GM23338 (cell line): ENCODE measurements around the gene IRF3. TPM values are rescaled to one million over a fixed set of nuclear protein-coding genes. Genes with fewer than 3 reads are reported as not detected.

Source experiments
- EZH2phosphoT487 ChIP-seq: fragments of 200-600 bp; sonication (generic); IDR thresholded peaks from one replicate; pipeline ENCODE4 v1.8.1; 2018; ENCODE audit warnings: antibody characterized with exemption; ENCODE audit not compliant: unreplicated experiment
- JUNB ChIP-seq: IDR thresholded peaks from one replicate; pipeline ENCODE4 v1.6.1; 2016; ENCODE audit warnings: antibody characterized with exemption; ENCODE audit not compliant: unreplicated experiment
- ZNF114 ChIP-seq: fragments of 250-450 bp; sonication (Bioruptor Pico); IDR thresholded peaks from 2 replicates; pipeline ENCODE4 v1.5.0; 2020; ENCODE audit warnings: mild to moderate bottlenecking, moderate library complexity
- ZNF331 ChIP-seq: fragments of 250-450 bp; sonication (Bioruptor Pico); IDR thresholded peaks from 2 replicates; pipeline ENCODE4 v1.5.0; 2020; ENCODE audit warnings: low read depth, mild to moderate bottlenecking, moderate library complexity
- polyA plus RNA-seq: library from polyadenylated mRNA; unstranded; fragments of >200 nt; fragmentation: Nextera tagmentation; extraction: Ambion mirVana; gene quantifications from 2 replicates; pipeline ENCODE4 v1.2.1, GENCODE V29; 2016
- total RNA-seq: library from RNA; depleted of rRNA; stranded (reverse); fragments of >200 nt; shearing (Covaris generic); gene quantifications from 2 replicates; pipeline ENCODE4 v1.2.3, GENCODE V29; 2014
- TF ChIP-seq, protein P1 (sequence below): fragments of 250-450 bp; sonication (Bioruptor Pico); IDR thresholded peaks from 2 replicates; pipeline ENCODE4 v1.5.0; 2020; ENCODE audit warnings: mild to moderate bottlenecking, moderate library complexity
- TF ChIP-seq, protein P2 (sequence below): IDR thresholded peaks from one replicate; pipeline ENCODE4 v1.6.1; 2018; ENCODE audit warnings: antibody characterized with exemption; ENCODE audit not compliant: unreplicated experiment

Gene IRF3
- total and polyA plus RNA-seq, 2 experiments from 2014 or later, result 57.4 to 164 TPM

DNA sequence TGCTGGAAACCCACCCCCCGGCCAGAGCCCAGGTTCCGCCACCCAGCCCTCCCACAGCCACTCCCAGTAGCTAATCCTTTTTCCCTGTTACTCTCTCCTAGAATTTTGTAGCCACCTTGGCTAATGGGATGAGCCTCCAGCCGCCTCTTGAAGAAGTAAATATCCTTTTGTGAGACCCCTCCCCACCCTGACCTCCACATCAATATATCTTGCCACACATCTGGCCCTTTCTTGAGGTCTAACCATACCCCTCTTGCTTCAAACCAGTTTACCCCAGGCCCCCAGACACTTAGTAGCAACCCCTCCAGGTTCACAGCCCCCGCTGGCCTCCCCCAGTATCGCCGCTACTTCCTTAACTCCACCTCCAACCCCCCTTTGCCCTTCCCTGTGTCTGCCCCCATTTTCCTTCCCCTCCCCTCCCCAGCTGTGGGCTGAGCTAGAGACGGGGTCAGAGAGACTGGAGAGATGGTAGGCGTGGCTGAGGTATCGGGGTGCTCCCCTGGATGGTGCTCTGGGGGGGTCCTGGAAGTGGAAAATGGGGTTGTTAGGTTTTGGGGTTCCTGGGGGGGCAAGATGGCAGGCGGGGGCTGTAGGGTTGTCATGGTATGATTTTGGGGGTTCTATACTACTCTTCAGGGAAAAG is 14.2 kb upstream of the IRF3 start (continued):
- TF ChIP-seq, protein P1, sequence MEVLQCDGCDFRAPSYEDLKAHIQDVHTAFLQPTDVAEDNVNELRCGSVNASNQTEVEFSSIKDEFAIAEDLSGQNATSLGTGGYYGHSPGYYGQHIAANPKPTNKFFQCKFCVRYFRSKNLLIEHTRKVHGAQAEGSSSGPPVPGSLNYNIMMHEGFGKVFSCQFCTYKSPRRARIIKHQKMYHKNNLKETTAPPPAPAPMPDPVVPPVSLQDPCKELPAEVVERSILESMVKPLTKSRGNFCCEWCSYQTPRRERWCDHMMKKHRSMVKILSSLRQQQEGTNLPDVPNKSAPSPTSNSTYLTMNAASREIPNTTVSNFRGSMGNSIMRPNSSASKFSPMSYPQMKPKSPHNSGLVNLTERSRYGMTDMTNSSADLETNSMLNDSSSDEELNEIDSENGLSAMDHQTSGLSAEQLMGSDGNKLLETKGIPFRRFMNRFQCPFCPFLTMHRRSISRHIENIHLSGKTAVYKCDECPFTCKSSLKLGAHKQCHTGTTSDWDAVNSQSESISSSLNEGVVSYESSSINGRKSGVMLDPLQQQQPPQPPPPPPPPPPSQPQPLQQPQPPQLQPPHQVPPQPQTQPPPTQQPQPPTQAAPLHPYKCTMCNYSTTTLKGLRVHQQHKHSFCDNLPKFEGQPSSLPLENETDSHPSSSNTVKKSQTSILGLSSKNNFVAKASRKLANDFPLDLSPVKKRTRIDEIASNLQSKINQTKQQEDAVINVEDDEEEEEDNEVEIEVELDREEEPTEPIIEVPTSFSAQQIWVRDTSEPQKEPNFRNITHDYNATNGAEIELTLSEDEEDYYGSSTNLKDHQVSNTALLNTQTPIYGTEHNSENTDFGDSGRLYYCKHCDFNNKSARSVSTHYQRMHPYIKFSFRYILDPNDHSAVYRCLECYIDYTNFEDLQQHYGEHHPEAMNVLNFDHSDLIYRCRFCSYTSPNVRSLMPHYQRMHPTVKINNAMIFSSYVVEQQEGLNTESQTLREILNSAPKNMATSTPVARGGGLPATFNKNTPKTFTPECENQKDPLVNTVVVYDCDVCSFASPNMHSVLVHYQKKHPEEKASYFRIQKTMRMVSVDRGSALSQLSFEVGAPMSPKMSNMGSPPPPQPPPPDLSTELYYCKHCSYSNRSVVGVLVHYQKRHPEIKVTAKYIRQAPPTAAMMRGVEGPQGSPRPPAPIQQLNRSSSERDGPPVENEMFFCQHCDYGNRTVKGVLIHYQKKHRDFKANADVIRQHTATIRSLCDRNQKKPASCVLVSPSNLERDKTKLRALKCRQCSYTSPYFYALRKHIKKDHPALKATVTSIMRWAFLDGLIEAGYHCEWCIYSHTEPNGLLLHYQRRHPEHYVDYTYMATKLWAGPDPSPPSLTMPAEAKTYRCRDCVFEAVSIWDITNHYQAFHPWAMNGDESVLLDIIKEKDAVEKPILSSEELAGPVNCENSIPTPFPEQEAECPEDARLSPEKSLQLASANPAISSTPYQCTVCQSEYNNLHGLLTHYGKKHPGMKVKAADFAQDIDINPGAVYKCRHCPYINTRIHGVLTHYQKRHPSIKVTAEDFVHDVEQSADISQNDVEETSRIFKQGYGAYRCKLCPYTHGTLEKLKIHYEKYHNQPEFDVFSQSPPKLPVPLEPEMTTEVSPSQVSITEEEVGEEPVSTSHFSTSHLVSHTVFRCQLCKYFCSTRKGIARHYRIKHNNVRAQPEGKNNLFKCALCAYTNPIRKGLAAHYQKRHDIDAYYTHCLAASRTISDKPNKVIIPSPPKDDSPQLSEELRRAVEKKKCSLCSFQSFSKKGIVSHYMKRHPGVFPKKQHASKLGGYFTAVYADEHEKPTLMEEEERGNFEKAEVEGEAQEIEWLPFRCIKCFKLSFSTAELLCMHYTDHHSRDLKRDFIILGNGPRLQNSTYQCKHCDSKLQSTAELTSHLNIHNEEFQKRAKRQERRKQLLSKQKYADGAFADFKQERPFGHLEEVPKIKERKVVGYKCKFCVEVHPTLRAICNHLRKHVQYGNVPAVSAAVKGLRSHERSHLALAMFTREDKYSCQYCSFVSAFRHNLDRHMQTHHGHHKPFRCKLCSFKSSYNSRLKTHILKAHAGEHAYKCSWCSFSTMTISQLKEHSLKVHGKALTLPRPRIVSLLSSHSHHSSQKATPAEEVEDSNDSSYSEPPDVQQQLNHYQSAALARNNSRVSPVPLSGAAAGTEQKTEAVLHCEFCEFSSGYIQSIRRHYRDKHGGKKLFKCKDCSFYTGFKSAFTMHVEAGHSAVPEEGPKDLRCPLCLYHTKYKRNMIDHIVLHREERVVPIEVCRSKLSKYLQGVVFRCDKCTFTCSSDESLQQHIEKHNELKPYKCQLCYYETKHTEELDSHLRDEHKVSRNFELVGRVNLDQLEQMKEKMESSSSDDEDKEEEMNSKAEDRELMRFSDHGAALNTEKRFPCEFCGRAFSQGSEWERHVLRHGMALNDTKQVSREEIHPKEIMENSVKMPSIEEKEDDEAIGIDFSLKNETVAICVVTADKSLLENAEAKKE (CRISPR knock-in tag), result no peak
- TF ChIP-seq ZNF331 (CRISPR knock-in tag) (no peak), JUNB (no peak), ZNF114 (CRISPR knock-in tag) (no peak), EZH2phosphoT487 (no peak)
- TF ChIP-seq, protein P2, sequence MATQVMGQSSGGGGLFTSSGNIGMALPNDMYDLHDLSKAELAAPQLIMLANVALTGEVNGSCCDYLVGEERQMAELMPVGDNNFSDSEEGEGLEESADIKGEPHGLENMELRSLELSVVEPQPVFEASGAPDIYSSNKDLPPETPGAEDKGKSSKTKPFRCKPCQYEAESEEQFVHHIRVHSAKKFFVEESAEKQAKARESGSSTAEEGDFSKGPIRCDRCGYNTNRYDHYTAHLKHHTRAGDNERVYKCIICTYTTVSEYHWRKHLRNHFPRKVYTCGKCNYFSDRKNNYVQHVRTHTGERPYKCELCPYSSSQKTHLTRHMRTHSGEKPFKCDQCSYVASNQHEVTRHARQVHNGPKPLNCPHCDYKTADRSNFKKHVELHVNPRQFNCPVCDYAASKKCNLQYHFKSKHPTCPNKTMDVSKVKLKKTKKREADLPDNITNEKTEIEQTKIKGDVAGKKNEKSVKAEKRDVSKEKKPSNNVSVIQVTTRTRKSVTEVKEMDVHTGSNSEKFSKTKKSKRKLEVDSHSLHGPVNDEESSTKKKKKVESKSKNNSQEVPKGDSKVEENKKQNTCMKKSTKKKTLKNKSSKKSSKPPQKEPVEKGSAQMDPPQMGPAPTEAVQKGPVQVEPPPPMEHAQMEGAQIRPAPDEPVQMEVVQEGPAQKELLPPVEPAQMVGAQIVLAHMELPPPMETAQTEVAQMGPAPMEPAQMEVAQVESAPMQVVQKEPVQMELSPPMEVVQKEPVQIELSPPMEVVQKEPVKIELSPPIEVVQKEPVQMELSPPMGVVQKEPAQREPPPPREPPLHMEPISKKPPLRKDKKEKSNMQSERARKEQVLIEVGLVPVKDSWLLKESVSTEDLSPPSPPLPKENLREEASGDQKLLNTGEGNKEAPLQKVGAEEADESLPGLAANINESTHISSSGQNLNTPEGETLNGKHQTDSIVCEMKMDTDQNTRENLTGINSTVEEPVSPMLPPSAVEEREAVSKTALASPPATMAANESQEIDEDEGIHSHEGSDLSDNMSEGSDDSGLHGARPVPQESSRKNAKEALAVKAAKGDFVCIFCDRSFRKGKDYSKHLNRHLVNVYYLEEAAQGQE, result no peak
